Stimulated activated CD8-positive, alpha-beta memory T cell treated with anti-CD3 and anti-CD28 coated beads, Interleukin-7, amount 100 ng/mL, for 4 hours (primary cell): ENCODE measurements around the gene CLDN3.
"Not testable (repeated sequence)": the region's sequence is repeated elsewhere in the genome, so short reads cannot be mapped to it uniquely, and the experiment has no call there.

Experiments used
- DNase-seq, 2 donors: peaks; one replicate each; pipeline ENCODE4 v3.0.0-alpha.2; 2020; ENCODE audit warnings: low read depth in 2 of 2

Gene CLDN3

DNA sequence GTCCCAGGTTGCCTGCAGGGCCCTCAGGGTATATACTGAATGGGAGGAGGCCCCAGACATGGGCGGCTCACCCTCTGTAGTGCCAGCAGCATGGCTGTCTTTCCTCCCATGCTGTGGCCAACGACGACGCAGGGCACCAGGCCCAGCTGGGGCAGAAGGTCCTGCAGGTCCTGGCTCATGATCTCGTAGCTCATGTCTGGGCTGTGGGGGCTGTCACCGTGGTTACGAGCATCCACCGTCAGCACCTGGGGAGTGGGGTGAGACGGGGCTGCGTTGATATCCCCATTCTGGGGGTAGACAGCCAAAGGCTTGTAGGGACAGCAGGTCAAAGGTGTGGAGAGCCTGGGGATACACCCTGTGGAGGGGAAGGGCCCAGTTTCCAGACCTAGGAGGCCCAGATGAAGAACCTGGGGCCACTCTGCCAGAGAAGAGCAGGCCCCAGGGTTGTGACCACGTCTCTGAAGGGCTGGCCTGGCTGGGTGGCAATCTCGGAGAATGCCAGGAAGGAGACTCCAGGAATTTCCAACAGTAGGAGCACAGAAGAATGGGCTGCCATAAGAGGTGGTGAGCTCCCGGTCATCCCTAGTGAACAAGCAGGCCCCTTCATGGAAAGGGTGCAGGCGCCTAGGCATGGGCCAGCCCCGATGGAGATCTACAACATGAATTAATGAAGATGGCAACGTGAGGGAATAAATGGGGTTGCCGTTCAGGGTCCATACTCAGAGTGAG, 32.4 kb downstream of the CLDN3 start:
- no peak for DNase-seq

DNA sequence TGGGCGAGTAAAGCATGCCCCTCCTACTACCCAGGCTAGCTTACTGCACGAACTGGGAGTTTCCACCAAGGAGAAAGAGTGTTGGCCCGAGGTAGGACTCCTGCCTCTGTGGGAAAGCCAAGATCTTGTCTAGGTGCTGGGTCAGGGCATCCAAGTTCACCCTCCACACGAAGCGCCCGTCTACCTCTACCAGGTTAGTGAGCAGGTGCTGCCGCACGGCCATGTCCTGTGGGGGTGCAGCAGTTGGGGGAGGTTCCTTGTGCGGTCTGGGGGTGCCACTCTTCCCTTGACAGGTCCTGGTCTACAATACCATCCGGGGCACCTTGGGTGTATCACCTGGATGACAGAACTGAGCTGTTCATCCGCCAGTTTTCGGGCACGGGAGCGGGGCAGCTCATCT, 33.2 kb downstream of the CLDN3 start:
- no peak for DNase-seq

DNA sequence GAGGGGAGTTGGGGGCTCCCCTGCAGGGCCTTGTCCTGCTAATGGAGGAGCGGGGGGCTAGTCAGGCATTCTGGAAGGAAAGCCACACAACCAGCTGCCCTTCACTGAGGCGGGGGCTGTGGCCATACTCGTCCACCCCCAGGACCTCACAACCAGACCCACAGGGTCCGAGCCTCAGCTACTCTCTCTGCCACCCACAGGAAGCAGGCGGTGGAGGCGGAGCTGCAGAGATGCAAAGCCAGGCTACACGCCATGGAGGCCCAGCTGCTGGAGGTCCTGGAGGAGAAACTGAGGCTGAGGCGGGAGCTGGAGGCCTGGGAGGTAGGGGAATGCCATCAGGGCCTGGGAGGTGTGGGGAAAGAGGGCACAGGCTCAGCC, 34.6 kb downstream of the CLDN3 start:
- DNase-seq: no peak

DNA sequence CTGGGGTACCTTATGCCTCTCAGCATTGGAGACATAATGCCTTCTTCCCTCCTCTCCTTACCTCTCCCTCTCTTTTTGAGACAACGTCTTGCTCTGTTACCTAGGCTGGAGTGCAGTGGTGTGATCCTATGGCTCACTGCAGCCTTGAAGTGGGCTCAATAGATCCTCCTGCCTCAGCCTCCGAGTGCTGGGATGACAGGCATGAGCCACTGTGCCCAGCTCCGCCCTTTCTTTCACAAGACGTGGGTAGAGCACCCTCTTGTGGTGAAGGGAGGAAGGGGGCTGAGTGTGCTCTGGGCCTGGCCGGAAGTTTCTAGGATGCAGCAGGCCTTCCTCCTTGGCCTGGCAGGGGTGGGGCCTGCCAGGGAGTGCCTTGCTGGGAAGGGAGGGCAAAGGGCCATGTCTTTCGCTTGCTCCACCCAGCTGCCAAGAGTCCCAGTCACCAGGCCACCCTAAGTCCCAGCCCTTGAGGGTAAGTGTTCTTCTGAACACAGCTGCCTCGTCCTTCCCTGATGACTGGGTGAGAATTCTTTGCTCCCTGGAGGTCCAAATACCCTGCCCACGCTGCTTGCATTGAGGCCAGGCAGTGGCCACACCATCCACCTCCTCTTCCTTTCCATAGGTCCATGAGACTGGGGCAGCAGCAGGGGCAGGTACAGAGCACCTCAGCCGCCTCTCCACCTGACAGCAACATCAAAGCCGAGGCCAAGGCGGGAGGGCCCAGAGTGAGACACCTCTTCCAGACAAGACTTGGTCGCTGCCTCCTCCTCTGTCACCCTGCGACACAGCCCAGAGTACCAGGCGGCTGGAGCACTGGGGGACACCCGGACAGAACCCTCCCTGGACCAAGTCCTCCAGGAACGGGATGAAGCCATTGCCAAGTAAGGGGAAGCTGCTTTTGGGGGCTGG, 35.2 kb downstream of the CLDN3 start:
- DNase-seq: peak; percentile 66 to 70

DNA sequence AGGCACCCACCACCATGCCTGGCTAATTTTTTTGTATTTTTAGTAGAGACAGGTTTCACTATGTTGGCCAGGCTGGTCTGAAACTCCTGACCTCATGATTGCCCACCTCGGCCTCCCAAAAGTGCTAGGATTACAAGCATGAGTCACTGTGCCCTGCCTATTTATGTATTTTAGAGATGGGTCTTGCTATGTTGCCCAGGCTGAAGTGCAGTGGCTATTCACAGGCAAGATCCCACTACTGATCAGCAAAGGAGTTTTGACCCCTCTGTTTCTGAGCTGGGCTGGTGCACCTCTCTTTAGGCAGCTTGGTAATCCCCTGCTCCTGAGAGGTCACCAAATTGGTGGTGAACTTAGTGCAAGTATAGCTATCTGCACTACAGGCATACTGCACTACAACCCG, 37.7 kb downstream of the CLDN3 start:
- no peak for DNase-seq

DNA sequence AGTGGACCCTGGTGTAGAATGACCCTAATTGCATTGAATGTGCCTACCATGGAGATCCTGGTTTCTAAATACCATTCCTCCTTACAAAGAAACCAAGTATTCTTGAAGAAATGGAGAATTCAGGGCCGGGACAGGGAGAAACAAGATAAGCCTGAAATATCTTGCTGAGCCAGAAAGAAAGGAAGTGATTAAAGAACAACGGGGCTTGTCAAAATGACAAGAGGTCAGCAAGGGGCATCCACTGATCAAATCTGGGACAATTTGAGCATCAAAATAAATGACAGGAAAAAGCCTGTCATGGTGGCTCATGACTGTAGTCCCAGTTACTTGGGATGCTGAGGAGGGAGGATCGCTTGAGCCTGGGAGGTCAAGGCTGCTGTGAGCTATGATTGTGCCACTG, 39.6 kb downstream of the CLDN3 start:
- DNase-seq: no peak

DNA sequence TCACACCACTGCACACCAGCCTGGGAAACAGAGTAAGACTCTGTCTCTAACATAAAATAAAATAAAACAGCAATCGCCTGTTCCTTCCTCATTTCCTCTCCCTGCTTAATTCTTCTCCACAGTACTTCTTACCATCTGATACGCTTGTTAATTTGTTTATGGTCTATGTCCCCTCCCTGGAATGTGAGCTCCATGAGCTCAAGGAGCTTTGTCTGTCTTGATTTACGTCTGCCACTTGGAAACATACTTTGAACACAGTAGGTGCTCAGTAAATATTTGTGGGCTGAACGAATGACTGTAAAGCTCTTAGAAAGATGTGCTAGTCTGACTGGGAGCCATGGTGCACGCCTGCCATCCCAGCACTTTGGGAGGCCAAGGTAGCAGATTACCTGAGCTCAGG, 41.5 kb downstream of the CLDN3 start:
- DNase-seq: no peak

DNA sequence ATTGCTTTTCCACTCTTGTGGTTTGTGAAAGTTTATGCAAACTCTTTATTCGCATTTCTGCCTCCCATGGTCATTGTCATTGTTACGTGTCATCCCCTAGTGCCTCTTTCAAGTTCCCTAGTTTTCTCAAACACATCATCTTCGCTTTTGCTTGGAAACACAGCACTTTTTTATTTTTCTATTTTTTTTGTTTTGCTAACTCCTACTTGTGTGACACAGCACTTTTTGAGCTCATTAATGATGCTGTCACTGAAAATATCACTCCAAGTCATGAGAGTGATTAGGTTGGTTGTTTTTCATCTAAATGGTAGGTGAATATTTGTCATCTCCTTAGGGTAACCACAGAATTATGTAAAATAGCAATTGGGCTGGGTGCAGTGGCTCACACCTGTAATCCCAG, 42.1 kb downstream of the CLDN3 start:
- no peak for DNase-seq

DNA sequence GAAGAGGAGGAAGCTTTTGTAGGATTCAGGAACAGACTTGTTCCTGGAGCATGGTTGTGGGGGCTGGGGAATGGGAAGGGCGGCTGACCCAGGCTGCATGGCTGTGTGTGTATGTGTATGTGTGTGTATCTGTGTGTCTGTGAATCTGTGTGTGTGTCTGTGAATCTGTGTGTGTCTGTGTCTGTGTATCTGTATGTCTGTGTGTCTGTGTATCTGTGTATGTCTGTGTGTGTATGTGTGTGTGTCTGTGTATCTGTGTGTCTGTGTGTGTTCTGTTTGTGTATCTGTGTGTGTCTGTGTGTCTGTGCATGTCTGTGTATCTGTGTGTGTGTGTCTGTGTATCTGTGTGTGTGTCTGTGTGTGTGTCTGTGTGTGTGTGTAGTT, 44.0 kb downstream of the CLDN3 start:
- DNase-seq: no peak

DNA sequence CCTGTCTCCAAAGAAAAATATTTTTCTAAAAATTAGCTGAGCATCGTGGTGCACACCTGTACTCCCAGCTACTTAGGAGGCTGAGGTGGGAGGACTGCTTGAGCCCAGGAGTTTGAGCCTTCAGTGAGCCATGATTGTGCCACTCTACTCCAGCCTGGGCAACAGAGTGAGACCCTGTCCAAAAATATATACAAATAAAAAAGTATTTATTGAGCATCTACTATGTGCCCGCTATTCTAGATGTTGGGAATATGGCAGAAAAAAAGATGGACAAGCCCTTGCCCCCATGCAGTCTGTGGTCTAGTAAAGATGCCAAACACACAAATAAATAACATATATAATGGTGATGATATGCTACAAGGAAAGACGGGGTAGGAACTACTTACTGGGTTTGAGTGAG, 46.3 kb downstream of the CLDN3 start:
- DNase-seq: no peak

DNA sequence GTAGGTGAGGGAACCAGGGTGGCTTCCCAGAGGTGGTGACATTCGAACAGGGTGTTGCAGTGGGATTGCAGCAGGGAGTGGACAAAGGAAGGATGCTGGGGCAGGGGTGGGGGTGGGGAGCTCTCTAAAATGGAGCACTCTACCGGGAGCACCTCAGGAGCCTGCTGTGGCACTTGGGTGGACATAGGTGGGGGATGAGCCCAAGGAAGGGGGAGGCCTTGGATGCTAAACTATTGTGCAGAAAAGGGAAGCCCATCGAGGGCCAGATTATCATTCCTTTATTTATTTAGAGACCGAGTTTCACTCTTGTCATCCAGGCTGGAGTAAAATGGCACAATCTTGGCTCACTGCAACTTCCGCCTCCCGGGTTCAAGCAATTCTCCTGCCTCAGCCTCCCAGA, 47.3 kb downstream of the CLDN3 start:
- DNase-seq: no peak

DNA sequence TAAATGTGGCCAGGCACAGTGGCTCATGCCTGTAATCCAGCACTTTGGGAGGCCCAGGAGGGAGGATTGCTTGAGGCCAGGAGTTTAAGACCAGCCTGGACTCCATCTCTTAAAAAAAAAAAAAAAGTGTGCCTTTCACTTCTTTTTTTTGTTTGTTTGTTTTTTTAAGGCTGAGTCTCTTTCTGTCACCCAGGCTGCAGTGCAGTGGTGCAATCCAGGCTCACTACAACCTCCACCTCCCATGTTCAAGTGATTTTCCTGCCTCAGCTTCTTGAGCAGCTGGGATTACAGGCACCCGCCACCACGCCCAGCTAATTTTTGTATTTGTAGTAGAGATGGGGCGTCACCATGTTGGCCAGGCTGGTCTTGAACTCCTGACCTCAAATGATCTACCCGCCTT, 47.9 kb downstream of the CLDN3 start:
- not testable (repeated sequence) for DNase-seq

DNA sequence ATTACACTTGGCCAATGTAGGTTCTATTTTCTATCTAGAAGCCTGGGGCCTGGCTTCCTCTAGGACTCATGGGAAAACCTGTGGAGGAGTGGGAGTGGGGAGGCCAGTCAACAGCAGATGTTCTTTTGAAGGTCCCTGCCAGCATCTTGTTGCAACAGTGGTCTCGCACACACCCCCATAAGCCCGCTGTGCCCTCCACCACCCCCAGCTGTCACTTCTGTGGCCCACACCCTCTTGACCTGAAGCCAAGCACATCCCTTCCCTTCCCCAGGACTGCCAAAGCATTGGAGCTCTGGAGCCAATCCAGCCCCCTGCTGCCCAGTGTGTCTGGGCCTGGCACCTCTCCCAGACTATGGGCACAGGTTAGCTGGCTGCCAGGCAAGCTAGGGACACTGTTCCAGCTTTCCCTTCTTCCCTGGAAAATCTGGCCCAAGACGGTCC, 48.7 kb downstream of the CLDN3 start:
- DNase-seq: no peak

DNA sequence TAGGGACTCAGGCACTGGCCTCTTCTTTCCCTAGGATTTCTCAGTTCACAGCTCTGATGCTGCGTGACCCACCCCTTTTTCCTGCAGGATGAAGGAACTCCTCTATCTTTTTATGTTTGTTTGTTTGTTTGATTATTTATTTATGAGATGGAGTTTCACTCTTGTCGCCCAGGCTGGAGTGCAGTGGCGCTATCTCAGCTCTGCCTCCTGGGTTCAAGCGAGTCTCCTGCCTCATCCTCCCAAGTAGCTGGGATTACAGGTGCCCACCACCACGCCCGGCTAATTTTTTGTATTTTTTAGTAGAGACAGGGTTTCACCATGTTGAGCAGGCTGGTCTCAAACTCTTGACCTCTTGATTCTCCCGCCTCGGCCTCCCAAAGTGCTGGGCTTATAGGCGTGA, 49.6 kb downstream of the CLDN3 start:
- not testable (repeated sequence) for DNase-seq

DNA sequence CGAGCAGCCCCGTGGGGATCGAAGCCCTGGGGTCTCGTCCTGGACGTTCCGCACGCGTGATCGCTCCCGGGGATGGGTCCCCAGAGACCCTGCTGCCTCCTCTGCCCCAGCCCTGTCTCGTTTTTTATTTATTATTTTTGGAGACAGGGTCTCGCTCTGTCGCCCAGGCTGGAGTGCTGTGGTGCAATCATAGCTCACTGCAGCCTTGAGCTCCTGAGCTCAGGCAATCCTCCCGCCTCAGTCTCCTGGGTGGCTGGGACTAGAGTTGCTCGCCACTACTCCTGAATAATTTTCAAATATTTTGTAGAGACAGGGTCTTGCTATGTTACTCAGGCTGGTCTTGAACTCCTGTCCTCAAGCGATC, 50.3 kb downstream of the CLDN3 start:
- no peak for DNase-seq
